PFSK-1 (cell line): ENCODE data around the gene MAP1S.

ENCODE experiments used
- SIN3A ChIP-seq: IDR thresholded peaks from 2 replicates; pipeline ENCODE4 v1.6.1; 2012; ENCODE audit warnings: mild to moderate bottlenecking, low read length, moderate library complexity, borderline replicate concordance; ENCODE audit not compliant: insufficient read depth
- TAF1 ChIP-seq: IDR thresholded peaks from 2 replicates; pipeline ENCODE4 v1.6.1; 2012; ENCODE audit warnings: low read length, control low read depth, borderline replicate concordance; ENCODE audit not compliant: insufficient read depth

DNA sequence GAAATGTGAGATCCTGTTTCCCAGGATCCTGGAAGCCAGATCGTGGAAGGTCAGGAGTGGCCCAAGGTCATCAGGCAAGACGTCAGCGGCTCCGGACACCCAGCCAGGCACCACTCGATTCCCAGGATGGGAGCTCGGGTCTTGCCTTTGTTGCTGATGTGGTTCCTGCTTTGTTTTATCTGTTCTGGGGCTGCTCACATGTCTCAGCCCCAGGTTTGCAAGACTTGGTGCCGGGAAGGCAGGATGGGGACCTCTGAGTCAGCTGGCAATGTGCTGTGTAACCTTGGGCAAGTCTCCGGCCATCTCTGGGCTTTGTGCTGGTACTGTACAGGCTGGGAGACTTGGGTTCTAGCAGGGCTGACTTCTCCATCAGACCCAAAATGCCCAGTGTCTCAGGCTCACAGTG lies 30.6 kb downstream of the MAP1S start:
- no peak for TF ChIP-seq TAF1
- no peak for TF ChIP-seq SIN3A
